SK-N-DZ (cell line): ENCODE results near the gene STAT2.

ENCODE experiments used
- DNase-seq: peaks from one replicate; pipeline ENCODE4 v3.0.0-alpha.2; 2015; ENCODE audit warnings: low spot score
- small RNA-seq, 2 experiments: library from RNA; depleted of rRNA; stranded (forward); fragments of <200 nt; gene quantifications; one replicate each; pipeline ENCODE3, GENCODE V24; 2014

STAT2 gene

DNA sequence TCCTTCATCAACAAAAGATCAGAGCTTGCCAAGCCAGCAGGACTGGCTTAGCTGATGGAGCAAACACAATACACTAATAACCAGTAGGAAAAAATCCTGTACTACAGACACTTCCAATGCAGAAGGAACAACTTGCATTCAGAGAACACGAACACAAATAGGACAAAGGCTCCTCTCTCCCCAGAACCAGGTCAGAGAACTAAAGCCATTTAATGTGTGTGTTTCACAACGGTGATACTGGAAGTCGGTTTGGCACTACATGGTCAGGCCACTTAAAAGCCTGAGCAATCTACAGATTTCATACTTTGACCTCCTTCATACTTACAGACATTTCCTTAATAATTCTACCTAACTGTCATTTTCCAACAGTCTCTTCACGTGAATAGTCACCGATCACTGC is 66.1 kb downstream of the STAT2 start:
- DNase-seq = no peak

Small RNA genes lying within 50 kb of the gene (small RNA-seq; reads per million reads assigned to genes)
- 0.03 to 0.04 reads per million in 2 experiments for gene RNU7-40P
